ENCODE measurements around the gene UBE3C.
A peak's percentile ranks its signal among the peaks of the same experiment; 100 is the strongest.
"Not testable (repeated sequence)": the region's sequence is repeated elsewhere in the genome, so short reads cannot be mapped to it uniquely, and the experiment has no call there.

The UBE3C gene

GRCh38 chr7:157138424-157139110, at the start of gene UBE3C:
TSS of gene UBE3C (plus strand) at chr7:157138926. CDS start at chr7:157139273, 347 bp downstream.
- Histone ChIP-seq H3K4me1 (ENCODE audit: insufficient read depth, low read length) (peaks cover 9% of the 10 kb centered on the region; the same call in 1 of the 2 replicates), H3K9me3 (ENCODE audit: insufficient read depth, low read depth, low read length) (no peaks in the 10 kb centered on the region), H3K4me3 (ENCODE audit: low read length) (peak within 1 kb of the TSS; percentile 81), H3K27ac (ENCODE audit: low read length) (peak within 1 kb of the TSS; percentile 57), H3K36me3 (ENCODE audit: insufficient read depth, low read depth, low read length) (peaks cover 33% of the 10 kb centered on the region), H3K9ac (ENCODE audit: low read depth, low read length) (peak within 1 kb of the TSS; percentile 90), H3K27me3 (ENCODE audit: insufficient read depth, low read length) (no peaks in the 10 kb centered on the region)

GRCh38 chr7:157089100-157089610, 49.6 kb upstream of the UBE3C start:
- no peaks in the 10 kb centered on the region for H3K4me1 ChIP-seq (ENCODE audit: insufficient read depth, low read length)
- H3K27me3 ChIP-seq (ENCODE audit: insufficient read depth, low read length), result no peaks in the 10 kb centered on the region
- no peak overlapping the region for H3K4me3 ChIP-seq (ENCODE audit: low read length)
- H3K9ac ChIP-seq (ENCODE audit: low read depth, low read length), result no peak overlapping the region
- no peaks in the 10 kb centered on the region for H3K36me3 ChIP-seq (ENCODE audit: insufficient read depth, low read depth, low read length)
- H3K9me3 ChIP-seq (ENCODE audit: insufficient read depth, low read depth, low read length), result peaks cover 17% of the 10 kb centered on the region
- no peak overlapping the region for H3K27ac ChIP-seq (ENCODE audit: low read length)

DNA sequence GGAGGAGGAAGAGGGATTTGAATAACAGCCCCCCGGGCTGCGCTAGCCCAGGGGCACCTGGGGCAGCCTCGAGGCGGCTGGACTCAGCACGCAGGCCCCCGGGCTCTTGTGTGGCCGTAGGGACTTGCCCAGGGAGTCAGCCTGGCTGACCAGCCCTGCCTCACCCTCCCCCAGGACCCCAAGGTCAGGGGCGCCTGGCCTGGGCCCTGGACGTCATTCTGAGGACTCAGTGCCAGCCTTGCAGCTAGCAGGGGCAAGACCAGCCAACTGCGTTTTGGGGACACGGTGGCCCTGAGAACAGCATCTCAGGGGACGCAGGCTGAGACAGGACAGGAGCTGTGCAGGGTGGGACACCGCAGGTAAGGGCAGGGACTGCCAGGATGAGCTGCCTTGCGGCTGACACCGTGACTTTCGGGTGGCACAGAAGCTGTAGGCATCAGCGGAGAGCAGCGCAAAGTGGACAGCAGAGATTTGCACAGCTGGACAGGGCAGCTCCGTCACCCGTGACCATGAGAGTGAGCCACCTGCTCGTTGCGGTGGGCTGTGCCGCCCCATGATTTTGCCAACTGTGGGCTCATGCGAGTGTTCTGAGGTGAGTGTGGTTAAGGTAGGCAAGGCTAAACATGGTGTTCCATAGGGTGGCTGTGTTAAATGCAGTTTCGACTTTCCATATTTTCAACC, 48.1 kb upstream of the UBE3C start:
- peaks cover 4% of the 10 kb centered on the region; the same call in 1 of the 2 replicates for H3K9me3 ChIP-seq (ENCODE audit: insufficient read depth, low read depth, low read length)
- H3K36me3 ChIP-seq (ENCODE audit: insufficient read depth, low read depth, low read length), result no peaks in the 10 kb centered on the region
- no peak overlapping the region for H3K4me3 ChIP-seq (ENCODE audit: low read length)
- no peak overlapping the region for H3K27ac ChIP-seq (ENCODE audit: low read length)
- H3K9ac ChIP-seq (ENCODE audit: low read depth, low read length), result no peak overlapping the region
- H3K27me3 ChIP-seq (ENCODE audit: insufficient read depth, low read length), result no peaks in the 10 kb centered on the region
- H3K4me1 ChIP-seq (ENCODE audit: insufficient read depth, low read length), result no peaks in the 10 kb centered on the region

- no peaks in the 10 kb centered on the region for H3K36me3 ChIP-seq (ENCODE audit: insufficient read depth, low read depth, low read length)
- H3K27ac ChIP-seq (ENCODE audit: low read length), result no peak overlapping the region
- peaks cover 4% of the 10 kb centered on the region; the same call in 1 of the 2 replicates for H3K9me3 ChIP-seq (ENCODE audit: insufficient read depth, low read depth, low read length)
- no peak overlapping the region for H3K9ac ChIP-seq (ENCODE audit: low read depth, low read length)
- no peak overlapping the region for H3K4me3 ChIP-seq (ENCODE audit: low read length)
- no peaks in the 10 kb centered on the region for H3K27me3 ChIP-seq (ENCODE audit: insufficient read depth, low read length)
- no peaks in the 10 kb centered on the region for H3K4me1 ChIP-seq (ENCODE audit: insufficient read depth, low read length)
Measured at GRCh38 chr7:157096286-157097055, 42.3 kb upstream of the UBE3C start.

GRCh38 chr7:157097056-157097329, 41.7 kb upstream of the UBE3C start:
- Histone ChIP-seq H3K4me1 (ENCODE audit: insufficient read depth, low read length) (no peaks in the 10 kb centered on the region), H3K9me3 (ENCODE audit: insufficient read depth, low read depth, low read length) (peaks cover 4% of the 10 kb centered on the region; the same call in 1 of the 2 replicates), H3K36me3 (ENCODE audit: insufficient read depth, low read depth, low read length) (no peaks in the 10 kb centered on the region)

GRCh38 chr7:157097569-157097968, 41.2 kb upstream of the UBE3C start:
- no peak overlapping the region for H3K4me3 ChIP-seq (ENCODE audit: low read length)
- H3K27ac ChIP-seq (ENCODE audit: low read length), result no peak overlapping the region
- no peaks in the 10 kb centered on the region for H3K27me3 ChIP-seq (ENCODE audit: insufficient read depth, low read length)
- peaks cover 4% of the 10 kb centered on the region; the same call in 1 of the 2 replicates for H3K9me3 ChIP-seq (ENCODE audit: insufficient read depth, low read depth, low read length)
- H3K36me3 ChIP-seq (ENCODE audit: insufficient read depth, low read depth, low read length), result no peaks in the 10 kb centered on the region
- H3K4me1 ChIP-seq (ENCODE audit: insufficient read depth, low read length), result no peaks in the 10 kb centered on the region
- H3K9ac ChIP-seq (ENCODE audit: low read depth, low read length), result no peak overlapping the region

More at GRCh38 chr7:157097056-157097329, 41.7 kb upstream of the UBE3C start:
- no peaks in the 10 kb centered on the region for H3K27me3 ChIP-seq (ENCODE audit: insufficient read depth, low read length)
- no peak overlapping the region for H3K27ac ChIP-seq (ENCODE audit: low read length)
- no peak overlapping the region for H3K4me3 ChIP-seq (ENCODE audit: low read length)
- H3K9ac ChIP-seq (ENCODE audit: low read depth, low read length), result no peak overlapping the region

GRCh38 chr7:157100005-157100404, 38.7 kb upstream of the UBE3C start:
- not testable (repeated sequence) for H3K27ac ChIP-seq (ENCODE audit: low read length); H3K27me3 ChIP-seq (ENCODE audit: insufficient read depth, low read length); H3K36me3 ChIP-seq (ENCODE audit: insufficient read depth, low read depth, low read length); H3K4me3 ChIP-seq (ENCODE audit: low read length); H3K9me3 ChIP-seq (ENCODE audit: insufficient read depth, low read depth, low read length); H3K4me1 ChIP-seq (ENCODE audit: insufficient read depth, low read length); H3K9ac ChIP-seq (ENCODE audit: low read depth, low read length)

DNA sequence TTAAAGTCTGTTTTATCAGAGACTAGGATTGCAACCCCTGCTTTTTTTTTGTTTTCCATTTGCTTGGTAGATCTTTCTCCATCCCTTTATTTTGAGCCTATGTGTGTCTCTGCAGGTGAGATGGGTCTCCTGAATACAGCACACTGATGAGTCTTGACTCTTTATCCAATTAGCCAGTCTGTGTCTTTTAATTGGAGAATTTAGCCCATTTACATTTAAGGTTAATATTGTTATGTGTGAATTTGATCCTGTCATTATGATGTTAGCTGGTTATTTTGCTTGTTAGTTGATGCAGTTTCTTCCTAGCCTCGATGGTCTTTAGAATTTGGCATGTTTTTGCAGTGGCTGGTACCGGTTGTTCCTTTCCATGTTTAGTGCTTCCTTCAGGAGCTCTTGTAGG, 35.1 kb upstream of the UBE3C start:
- not testable (repeated sequence) for H3K4me1 ChIP-seq (ENCODE audit: insufficient read depth, low read length); H3K9ac ChIP-seq (ENCODE audit: low read depth, low read length); H3K27ac ChIP-seq (ENCODE audit: low read length); H3K36me3 ChIP-seq (ENCODE audit: insufficient read depth, low read depth, low read length); H3K27me3 ChIP-seq (ENCODE audit: insufficient read depth, low read length); H3K4me3 ChIP-seq (ENCODE audit: low read length)
- H3K9me3 ChIP-seq (ENCODE audit: insufficient read depth, low read depth, low read length), result peaks cover 13% of the 10 kb centered on the region

DNA sequence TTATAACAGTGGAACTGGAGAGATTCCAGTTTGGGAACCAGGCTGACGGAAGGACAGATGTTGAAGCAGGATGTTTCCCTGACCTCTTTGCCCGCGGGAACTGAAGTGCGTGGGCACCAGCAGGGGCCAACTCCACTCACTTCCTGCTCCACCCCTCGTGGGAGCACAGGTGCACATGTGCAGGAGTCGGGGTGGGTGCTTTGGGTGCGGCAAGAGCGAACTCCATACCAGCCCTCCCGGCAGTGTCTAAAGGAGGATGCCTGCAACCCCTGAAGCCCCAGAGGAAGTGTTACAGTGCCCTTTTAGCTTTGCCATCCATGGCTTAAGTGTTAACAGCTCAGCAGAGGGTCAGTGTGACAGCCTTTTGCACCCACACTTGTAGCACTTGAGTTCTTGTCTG, 27.4 kb upstream of the UBE3C start:
- H3K27me3 ChIP-seq (ENCODE audit: insufficient read depth, low read length), result no peaks in the 10 kb centered on the region
- H3K9me3 ChIP-seq (ENCODE audit: insufficient read depth, low read depth, low read length), result peaks cover 24% of the 10 kb centered on the region

GRCh38 chr7:157112706-157113105, 26.0 kb upstream of the UBE3C start:
- Histone ChIP-seq H3K27me3 (ENCODE audit: insufficient read depth, low read length) (no peaks in the 10 kb centered on the region), H3K4me3 (ENCODE audit: low read length) (no peak overlapping the region)

More for the DNA sequence above, 27.4 kb upstream of the UBE3C start:
- H3K4me1 ChIP-seq (ENCODE audit: insufficient read depth, low read length), result no peaks in the 10 kb centered on the region
- no peaks in the 10 kb centered on the region for H3K36me3 ChIP-seq (ENCODE audit: insufficient read depth, low read depth, low read length)
- no peak overlapping the region for H3K9ac ChIP-seq (ENCODE audit: low read depth, low read length)
- H3K4me3 ChIP-seq (ENCODE audit: low read length), result no peak overlapping the region
- no peak overlapping the region for H3K27ac ChIP-seq (ENCODE audit: low read length)

DNA sequence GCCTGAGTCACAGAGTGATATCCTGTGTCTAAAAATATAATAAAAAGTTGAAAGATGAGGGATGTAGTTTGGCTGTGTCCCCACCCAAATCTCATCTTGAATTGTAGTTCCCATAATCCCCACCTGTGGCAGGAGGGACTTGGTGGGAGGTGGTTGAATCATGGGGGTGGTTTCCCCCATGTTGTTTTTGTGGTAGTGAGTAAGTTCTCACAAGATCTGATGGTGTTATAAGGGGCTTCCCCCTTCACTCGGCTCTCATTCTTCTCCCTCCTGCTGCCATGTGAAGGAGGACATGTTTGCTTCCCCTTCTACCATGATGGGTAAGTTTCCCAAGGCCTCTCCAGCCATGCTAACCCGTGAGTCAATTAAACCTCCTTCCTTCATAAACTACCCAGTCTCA, 25.1 kb upstream of the UBE3C start:
- Histone ChIP-seq H3K27ac (ENCODE audit: low read length) (no peak overlapping the region), H3K4me3 (ENCODE audit: low read length) (no peak overlapping the region), H3K4me1 (ENCODE audit: insufficient read depth, low read length) (no peaks in the 10 kb centered on the region), H3K9me3 (ENCODE audit: insufficient read depth, low read depth, low read length) (peaks cover 11% of the 10 kb centered on the region), H3K27me3 (ENCODE audit: insufficient read depth, low read length) (no peaks in the 10 kb centered on the region), H3K36me3 (ENCODE audit: insufficient read depth, low read depth, low read length) (no peaks in the 10 kb centered on the region), H3K9ac (ENCODE audit: low read depth, low read length) (no peak overlapping the region)

More at GRCh38 chr7:157112706-157113105, 26.0 kb upstream of the UBE3C start:
- Histone ChIP-seq H3K9ac (ENCODE audit: low read depth, low read length) (no peak overlapping the region), H3K27ac (ENCODE audit: low read length) (no peak overlapping the region), H3K4me1 (ENCODE audit: insufficient read depth, low read length) (no peaks in the 10 kb centered on the region), H3K36me3 (ENCODE audit: insufficient read depth, low read depth, low read length) (no peaks in the 10 kb centered on the region), H3K9me3 (ENCODE audit: insufficient read depth, low read depth, low read length) (peaks cover 15% of the 10 kb centered on the region)

All from iPS-20b (cell line).